Stomach (tissue), 9 donors: Measurements from ENCODE around the gene CCL17. TPM values are rescaled to one million over a fixed set of nuclear protein-coding genes. Genes with fewer than 3 reads are reported as not detected.
"Not testable (repeated sequence)": the region's sequence is repeated elsewhere in the genome, so short reads cannot be mapped to it uniquely, and the experiment has no call there.

Source experiments
- DNase-seq, 2 donors: peaks; one replicate each; pipeline versions ENCODE4 v3.0.0 to v3.0.0-alpha.2; 2013 to 2019
- H3K27ac ChIP-seq, 5 donors: fragments of 200-600 bp in 4 of 5; sonication (generic) in 4 of 5; one replicate each; pipeline ENCODE4 v1.5.1; 2013 to 2019; ENCODE audit warnings: mild to moderate bottlenecking in 1 of 5, moderate library complexity in 1 of 5
- H3K27me3 ChIP-seq, 3 donors: fragments of 200-600 bp; sonication (generic); one replicate each; pipeline ENCODE4 v1.5.1; 2017 to 2019; ENCODE audit warnings: mixed run types in 1 of 3
- H3K36me3 ChIP-seq, 4 donors: fragments of 200-600 bp; sonication (generic); 1 replicate in 3 of 4; 2 replicates in 1 of 4; pipeline ENCODE4 v1.5.1; 2016 to 2019
- H3K4me1 ChIP-seq, 4 donors: fragments of 200-600 bp; sonication (generic); one replicate each; pipeline ENCODE4 v1.5.1; 2016 to 2019
- H3K4me3 ChIP-seq, 4 donors: fragments of 200-600 bp; sonication (generic) in 3 of 4; one replicate each; pipeline ENCODE4 v1.5.1; 2016 to 2019; ENCODE audit warnings: mild to moderate bottlenecking in 1 of 4
- H3K9me3 ChIP-seq, 4 donors: fragments of 200-600 bp; sonication (generic); one replicate each; pipeline ENCODE4 v1.5.1; 2016 to 2019
- EP300 ChIP-seq: sonication (generic); formaldehyde crosslinking; IDR thresholded peaks from one replicate; pipeline ENCODE4 v1.6.1; 2017; ENCODE audit warnings: antibody characterized with exemption
- POLR2A ChIP-seq, 4 donors: fragments of 450-650 bp; IDR thresholded peaks; one replicate each; pipeline ENCODE4 v1.6.1; 2016; ENCODE audit warnings: antibody characterized with exemption in 4 of 4, control low read depth in 2 of 4, mild to moderate bottlenecking in 1 of 4, moderate library complexity in 1 of 4
- POLR2AphosphoS5 ChIP-seq, 3 donors: sonication (generic); formaldehyde crosslinking; IDR thresholded peaks; one replicate each; pipeline ENCODE4 v1.6.1; 2016; ENCODE audit warnings: antibody characterized with exemption in 3 of 3
- WGBS, 5 donors: extraction: QIAGEN DNeasy Blood & Tissue Kit in 3 of 5; methylation state at CpG; one replicate each; pipeline versions ENCODE4 v1.1.5 to v1.1.7; 2013 to 2018; 5-methylcytosine and 5-hydroxymethylcytosine counted together
- intact Hi-C: fragments of 100-400 bp; cut with DNase I; formaldehyde crosslinking; loops from one replicate; pipeline ENCODE4 v1.15.1; 2023; ENCODE audit warnings: low total_unique reads
- polyA plus RNA-seq, 3 donors: library from polyadenylated mRNA; stranded (reverse); fragments of 200-250 nt; gene quantifications; one replicate each; pipeline ENCODE4 v1.2.3, GENCODE V29; 2013
- total RNA-seq, 5 donors: library from RNA; depleted of rRNA; stranded (reverse); fragments of >200 nt; gene quantifications; one replicate each; pipeline versions ENCODE4 v1.1.0 to v1.2.3, GENCODE V29; 2014 to 2016
- TF ChIP-seq, protein P1 (sequence below), 7 experiments: fragments of 450-650 bp in 4 of 7; fragments of 200-600 bp in 3 of 7; sonication (generic) in 3 of 7; IDR thresholded peaks; one replicate each; pipeline ENCODE4 v1.5.1; 2016 to 2019; ENCODE audit warnings: antibody characterized with exemption in 7 of 7, control low read depth in 2 of 7, mild to moderate bottlenecking in 1 of 7
- donor health status: healthy with polysubstance abuse.
- donor health status: Bipolar disorder and iron deficiency.
- donor health status: healthy.

Gene CCL17
- total and polyA plus RNA-seq, 8 donors = 3.9 TPM; not detected in 7

DNA sequence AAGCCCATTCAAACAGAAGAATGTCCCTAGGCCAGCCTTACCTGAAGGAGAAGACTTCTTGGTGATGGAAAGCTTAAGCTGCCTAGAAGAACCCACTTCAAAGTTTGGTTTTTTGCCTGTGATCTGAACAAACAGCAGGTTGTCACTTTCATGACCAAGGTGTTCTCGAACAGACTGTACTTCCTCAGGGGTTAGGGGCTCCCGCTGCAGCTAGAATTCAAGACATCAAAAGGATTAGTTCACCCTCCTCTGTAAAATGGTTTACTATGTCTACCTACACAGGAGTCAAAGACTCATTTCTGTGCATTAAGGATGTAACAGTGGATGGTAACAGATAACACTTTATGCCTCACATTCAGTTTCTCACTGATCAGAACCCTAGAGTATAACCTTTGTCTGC, 29.4 kb downstream of the CCL17 start:
- TF ChIP-seq, protein P1, sequence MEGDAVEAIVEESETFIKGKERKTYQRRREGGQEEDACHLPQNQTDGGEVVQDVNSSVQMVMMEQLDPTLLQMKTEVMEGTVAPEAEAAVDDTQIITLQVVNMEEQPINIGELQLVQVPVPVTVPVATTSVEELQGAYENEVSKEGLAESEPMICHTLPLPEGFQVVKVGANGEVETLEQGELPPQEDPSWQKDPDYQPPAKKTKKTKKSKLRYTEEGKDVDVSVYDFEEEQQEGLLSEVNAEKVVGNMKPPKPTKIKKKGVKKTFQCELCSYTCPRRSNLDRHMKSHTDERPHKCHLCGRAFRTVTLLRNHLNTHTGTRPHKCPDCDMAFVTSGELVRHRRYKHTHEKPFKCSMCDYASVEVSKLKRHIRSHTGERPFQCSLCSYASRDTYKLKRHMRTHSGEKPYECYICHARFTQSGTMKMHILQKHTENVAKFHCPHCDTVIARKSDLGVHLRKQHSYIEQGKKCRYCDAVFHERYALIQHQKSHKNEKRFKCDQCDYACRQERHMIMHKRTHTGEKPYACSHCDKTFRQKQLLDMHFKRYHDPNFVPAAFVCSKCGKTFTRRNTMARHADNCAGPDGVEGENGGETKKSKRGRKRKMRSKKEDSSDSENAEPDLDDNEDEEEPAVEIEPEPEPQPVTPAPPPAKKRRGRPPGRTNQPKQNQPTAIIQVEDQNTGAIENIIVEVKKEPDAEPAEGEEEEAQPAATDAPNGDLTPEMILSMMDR (IDR thresholded peaks at IDR 0.05) = no peak
- no peak for TF ChIP-seq POLR2A (IDR thresholded peaks at IDR 0.05)
- no peak for TF ChIP-seq POLR2AphosphoS5 (IDR thresholded peaks at IDR 0.05)
- TF ChIP-seq EP300 = no peak
- H3K4me1 ChIP-seq = peaks cover 0 to 10% (median 3%) of the 10 kb centered on the region in 4 donors
- H3K36me3 ChIP-seq = peaks cover 82 to 100% (median 98%) of the 10 kb centered on the region in 4 donors
- DNase-seq = no peak
- H3K27ac ChIP-seq = no peak overlapping the region
- no peak overlapping the region for H3K4me3 ChIP-seq
- H3K27me3 ChIP-seq = no peaks in the 10 kb centered on the region
- no peaks in the 10 kb centered on the region for H3K9me3 ChIP-seq
- 93 to 97% (median 94%) methylated on average over 2 of the region's 2 CpGs for WGBS, 5 donors
- intact Hi-C loops = no loop called here

DNA sequence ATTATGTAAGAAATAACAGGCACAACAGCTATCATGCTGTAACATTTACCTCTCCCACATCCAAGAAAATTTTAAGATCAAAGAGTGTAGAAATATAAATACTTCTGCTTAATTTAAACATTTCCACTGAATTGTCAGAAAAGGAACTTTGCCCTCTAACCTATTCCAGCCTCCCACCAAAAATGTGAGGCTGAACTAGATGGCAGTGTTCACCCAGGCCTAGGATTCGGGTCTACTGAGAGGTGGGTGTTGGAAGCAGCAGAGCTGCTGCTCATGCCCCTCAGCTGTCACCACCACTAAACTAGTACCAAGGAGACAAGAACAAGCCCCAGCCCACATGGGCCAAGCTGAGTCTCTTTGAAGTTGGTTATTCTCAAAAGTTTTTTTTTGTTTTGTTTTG, 31.3 kb downstream of the CCL17 start:
- Histone ChIP-seq H3K4me3 (no peak overlapping the region), H3K27ac (no peak overlapping the region), H3K36me3 (peaks cover 85 to 100% (median 99%) of the 10 kb centered on the region in 4 donors), H3K27me3 (no peaks in the 10 kb centered on the region), H3K9me3 (peaks cover 0 to 12% (median 2%) of the 10 kb centered on the region in 4 donors), H3K4me1 (peaks cover 0 to 10% (median 3%) of the 10 kb centered on the region in 4 donors)
- 77 to 100% (median 93%) methylated on average over 1 of the region's 1 CpG for WGBS, 5 donors
- intact Hi-C loops = no loop called here
- TF ChIP-seq POLR2A (IDR thresholded peaks at IDR 0.05) (no peak), POLR2AphosphoS5 (IDR thresholded peaks at IDR 0.05) (no peak), EP300 (no peak)
- TF ChIP-seq, protein P1 (IDR thresholded peaks at IDR 0.05) = no peak
- peak in 1 of 2 donors; percentile 20 for DNase-seq

DNA sequence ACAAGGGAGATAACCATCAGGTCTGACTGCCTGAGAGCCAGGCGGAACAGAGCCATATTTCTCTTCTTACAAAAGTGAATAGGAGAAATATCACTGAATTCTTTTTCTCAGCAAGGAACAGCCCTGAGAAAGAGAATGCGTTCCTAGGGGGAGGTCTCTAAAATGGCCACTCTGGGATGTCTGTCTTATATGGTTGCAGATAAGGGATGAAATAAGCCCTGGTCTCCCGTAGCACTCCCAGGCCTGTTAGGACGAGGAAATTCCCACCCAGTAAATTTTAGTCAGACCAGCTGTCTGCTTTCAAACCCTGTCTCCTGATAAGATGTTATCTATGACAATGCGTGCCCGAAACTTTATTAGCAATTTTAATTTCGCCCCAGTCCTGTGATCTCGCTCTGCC, 35.4 kb downstream of the CCL17 start:
- Histone ChIP-seq H3K36me3 (peaks cover 44 to 62% (median 58%) of the 10 kb centered on the region in 4 donors), H3K9me3 (peaks cover 0 to 13% (median 2%) of the 10 kb centered on the region in 4 donors)
- WGBS, 5 donors = 95 to 98% (median 97%) methylated on average over 8 of the region's 8 CpGs
- DNase-seq, H3K27me3 ChIP-seq, H3K4me3 ChIP-seq, H3K27ac ChIP-seq, intact Hi-C loops, H3K4me1 ChIP-seq: not testable (repeated sequence)

DNA sequence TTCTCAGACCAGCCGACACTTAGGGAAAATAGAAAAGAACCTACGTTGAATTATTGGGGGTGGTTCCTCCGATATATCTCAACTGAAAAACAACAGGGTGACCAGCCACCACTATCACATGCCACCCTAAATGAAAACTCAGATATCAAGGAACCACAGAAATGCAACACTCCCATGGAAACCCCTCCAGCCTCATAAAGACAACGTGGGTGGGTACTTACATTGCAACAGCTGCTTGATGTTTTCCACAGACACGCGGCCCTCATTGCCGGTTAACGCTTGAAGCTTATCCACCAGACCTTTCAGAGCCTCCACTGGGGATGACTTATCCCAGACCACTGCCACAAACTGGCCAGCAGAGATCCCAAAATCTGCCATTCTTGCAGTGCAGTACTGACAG, 36.0 kb downstream of the CCL17 start:
- H3K27ac ChIP-seq, intact Hi-C loops, H3K4me3 ChIP-seq, H3K27me3 ChIP-seq, DNase-seq: not testable (repeated sequence)
- WGBS, 5 donors = 75 to 99% (median 95%) methylated on average over 8 of the region's 8 CpGs
- Histone ChIP-seq H3K4me1 (peaks cover 0 to 12% (median 3%) of the 10 kb centered on the region in 4 donors), H3K36me3 (peaks cover 38 to 56% (median 52%) of the 10 kb centered on the region in 4 donors), H3K9me3 (peaks cover 0 to 13% (median 2%) of the 10 kb centered on the region in 4 donors)

DNA sequence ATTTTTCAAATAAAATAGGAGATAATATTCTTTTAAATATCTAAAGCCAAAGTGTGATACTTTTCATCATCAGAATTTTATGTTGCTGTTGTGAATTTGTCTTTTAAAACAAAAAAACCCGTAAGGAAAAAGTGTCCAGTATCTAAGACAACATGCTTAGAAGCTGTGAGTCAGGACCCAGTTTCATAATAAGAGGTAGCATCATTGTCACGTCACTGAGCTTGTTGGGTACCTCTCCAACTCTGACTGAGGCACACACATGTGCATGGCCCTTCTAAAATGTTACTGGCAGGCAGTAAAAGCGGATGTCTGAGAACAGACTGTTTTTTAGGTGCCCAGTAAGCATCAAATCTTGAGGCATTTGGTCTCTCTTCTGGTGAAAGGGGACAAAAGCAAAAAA, 40.1 kb downstream of the CCL17 start:
- Histone ChIP-seq H3K4me1 (peaks cover 18 to 45% (median 28%) of the 10 kb centered on the region in 4 donors), H3K27me3 (no peaks in the 10 kb centered on the region), H3K4me3 (no peak overlapping the region), H3K9me3 (peaks cover 0 to 12% (median 2%) of the 10 kb centered on the region in 4 donors), H3K36me3 (peaks cover 11 to 14% (median 12%) of the 10 kb centered on the region in 4 donors), H3K27ac (no peak overlapping the region)
- intact Hi-C loops = no loop called here
- whole genome bisulfite sequencing, 5 donors = 79 to 90% (median 85%) methylated on average over 3 of the region's 3 CpGs
- DNase-seq = no peak
- TF ChIP-seq EP300 = no peak
- no peak for TF ChIP-seq POLR2AphosphoS5 (IDR thresholded peaks at IDR 0.05)
- no peak for TF ChIP-seq POLR2A (IDR thresholded peaks at IDR 0.05)
- TF ChIP-seq, protein P1 (IDR thresholded peaks at IDR 0.05) = no peak
